KBM-7 (cell line): ENCODE data around the gene RHBG.
A peak's percentile ranks its signal among the peaks of the same experiment; 100 is the strongest.
"Not testable (repeated sequence)": the region's sequence is repeated elsewhere in the genome, so short reads cannot be mapped to it uniquely, and the experiment has no call there.

Source experiments
- DNase-seq: peaks from one replicate; pipeline ENCODE4 v3.0.0-alpha.2; 2015
- in situ Hi-C: fragments of 300-500 bp; cut with MboI; formaldehyde crosslinking; loops from 2 replicates; pipeline ENCODE4 v1.14.3; 2020; ENCODE audit warnings: low sequenced_read_pairs, low pct_unique_long_range_greater_than_20kb, mixed read lengths

RHBG gene, protein sequence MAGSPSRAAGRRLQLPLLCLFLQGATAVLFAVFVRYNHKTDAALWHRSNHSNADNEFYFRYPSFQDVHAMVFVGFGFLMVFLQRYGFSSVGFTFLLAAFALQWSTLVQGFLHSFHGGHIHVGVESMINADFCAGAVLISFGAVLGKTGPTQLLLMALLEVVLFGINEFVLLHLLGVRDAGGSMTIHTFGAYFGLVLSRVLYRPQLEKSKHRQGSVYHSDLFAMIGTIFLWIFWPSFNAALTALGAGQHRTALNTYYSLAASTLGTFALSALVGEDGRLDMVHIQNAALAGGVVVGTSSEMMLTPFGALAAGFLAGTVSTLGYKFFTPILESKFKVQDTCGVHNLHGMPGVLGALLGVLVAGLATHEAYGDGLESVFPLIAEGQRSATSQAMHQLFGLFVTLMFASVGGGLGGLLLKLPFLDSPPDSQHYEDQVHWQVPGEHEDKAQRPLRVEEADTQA

DNA sequence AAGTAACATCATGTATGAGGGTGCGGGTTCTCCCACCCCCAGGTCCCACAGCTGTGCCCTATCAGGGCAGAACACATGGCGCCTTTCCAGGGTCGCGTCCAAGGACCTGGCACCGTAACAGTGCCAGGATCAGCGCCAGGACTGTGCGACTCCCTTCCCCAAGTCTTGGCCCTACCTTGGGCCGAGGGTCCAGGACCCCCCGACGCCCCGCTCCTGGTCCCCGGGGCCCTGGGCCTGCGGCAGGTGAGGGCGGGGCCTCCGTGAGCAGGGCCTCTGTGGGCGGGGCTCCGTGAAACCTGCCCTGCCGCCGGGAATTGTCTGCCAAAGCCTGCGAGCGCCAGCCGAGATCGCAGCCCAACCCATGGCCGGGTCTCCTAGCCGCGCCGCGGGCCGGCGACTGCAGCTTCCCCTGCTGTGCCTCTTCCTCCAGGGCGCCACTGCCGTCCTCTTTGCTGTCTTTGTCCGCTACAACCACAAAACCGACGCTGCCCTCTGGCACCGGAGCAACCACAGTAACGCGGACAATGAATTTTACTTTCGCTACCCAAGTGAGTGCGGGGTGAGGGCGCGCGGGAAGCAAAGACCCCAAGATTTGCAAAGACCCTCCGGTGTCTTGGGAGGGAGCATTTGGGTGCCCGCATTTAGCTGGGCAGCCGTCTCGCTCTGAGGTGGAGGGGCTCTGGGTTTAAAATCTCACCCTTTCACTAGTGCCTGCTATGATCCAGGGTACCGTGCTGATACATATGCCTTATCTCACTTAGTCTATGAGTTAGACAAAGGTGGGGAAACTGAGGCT is at the start of gene RHBG:
TSS of gene RHBG (plus strand) at position 323 of the 796 bp plus-strand sequence. CDS start at position 362, 39 bp downstream.
- in situ Hi-C loops = no loop called here
- no peak for DNase-seq

DNA sequence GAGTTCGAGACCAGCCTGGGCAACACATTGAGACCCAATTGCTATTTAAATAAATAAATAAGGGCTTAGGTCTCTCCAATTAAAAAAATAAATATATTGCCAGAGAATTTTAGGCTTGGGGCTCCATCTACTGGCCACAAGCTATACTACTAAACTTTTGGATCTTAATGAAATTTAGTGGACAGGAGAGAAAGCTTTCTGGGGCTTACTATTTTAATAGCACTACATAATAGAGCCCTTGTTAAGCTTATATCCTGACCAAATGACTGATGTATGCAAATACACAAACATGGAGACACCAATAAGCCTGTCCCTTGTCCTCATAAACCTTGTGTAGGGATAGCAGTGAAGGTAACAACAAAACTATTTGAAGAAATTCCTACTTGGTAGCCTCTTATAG is 49.3 kb upstream of the RHBG start:
- in situ Hi-C loops = no loop called here
- DNase-seq = peak; percentile 53

DNA sequence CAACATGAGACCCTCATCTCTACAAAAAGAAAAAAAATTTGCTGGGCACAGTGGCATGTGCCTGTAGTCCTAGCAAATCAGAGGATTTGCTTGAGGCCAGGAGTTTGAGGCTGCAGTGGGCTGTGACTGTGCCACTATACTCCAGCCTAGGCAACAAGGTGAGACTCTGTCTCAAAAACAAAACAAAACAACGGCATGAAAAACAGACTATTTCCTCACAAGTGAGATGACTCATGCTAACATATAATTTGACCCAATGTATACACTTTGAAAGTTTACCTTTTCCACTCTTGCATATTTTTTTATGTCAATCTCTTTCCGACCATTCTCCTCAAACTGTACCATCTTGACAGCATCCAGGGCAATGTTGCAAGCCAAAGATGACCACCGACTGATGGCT is 48.5 kb upstream of the RHBG start:
- no peak for DNase-seq
- in situ Hi-C loops = no loop called here

DNA sequence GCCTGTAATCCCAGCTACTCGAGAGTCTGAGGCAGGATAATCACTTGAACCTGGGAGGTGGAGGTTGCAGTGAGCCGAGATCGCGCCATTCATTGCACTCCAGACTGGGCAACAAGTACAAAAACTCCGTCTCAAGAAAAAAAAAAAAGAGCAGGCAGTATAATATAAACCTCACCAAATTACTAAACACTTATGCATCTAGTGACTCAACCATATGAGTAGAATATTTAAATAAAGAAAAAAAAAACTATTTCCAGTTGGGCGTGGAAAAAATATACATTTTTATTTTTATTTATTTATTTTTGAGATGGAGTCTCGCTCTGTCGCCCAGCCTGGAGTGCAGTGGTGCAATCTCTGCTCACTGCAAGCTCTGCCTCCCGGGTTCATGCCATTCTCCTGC is 45.8 kb upstream of the RHBG start:
- DNase-seq, in situ Hi-C loops: not testable (repeated sequence)

DNA sequence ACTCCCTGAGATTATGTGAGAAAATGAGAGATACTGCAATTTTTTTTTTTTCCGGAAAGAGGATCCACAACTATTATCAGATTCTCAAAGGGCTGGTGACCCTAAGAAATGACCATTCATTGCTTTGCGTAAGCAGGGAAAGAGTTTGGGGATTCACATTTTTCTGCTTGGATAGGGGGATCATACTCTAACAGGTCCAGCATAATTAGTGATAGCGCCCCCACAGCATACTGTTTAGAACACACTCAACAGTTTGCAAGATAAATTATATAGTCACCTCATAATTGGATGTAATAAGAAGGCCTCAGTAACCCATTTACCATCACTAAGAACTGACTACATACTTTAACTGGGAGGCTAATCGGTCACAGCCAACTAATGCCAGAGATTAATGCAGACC is 32.8 kb upstream of the RHBG start:
- DNase-seq = peak; percentile 46
- in situ Hi-C loops = no loop called here

DNA sequence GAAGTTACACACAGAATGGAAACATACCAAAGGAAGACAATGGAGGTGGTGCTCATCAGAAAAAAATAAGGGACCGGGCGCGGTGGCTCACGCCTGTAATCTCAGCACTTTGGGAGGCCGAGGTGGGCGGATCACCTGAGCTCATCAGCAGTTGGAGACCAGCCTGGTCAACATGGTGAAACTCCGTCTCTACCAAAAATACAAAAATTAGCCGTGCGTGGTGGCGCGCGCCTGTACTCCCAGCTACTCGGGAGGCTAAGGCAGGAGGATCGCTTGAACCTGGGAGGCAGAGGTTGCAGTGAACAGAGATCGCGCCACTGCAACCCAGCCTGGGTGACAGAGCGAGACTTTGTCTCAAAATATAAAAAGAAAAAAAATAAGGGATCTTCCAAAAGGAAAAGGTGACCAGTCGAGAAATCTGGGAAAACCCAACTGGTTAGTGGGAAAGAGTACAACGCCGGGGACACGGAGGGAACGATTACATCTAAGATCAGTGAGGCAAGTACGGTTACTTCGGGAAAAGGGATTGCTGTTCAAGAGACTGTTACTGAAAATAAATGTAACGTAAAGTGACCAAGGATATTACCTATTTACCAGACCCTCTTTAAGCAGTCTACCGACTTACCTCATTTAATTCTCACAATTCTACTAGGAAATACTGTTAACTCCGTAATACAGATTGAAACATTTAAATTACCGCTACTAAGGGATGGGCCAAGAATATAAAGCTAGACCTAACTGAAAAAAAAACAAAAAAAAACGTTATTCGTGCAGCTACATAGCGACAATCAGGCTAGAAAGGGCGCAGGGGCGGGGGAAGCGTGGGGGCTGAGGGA is 31.7 kb upstream of the RHBG start:
- peak; percentile 16 for DNase-seq
- in situ Hi-C loops = no loop called here

DNA sequence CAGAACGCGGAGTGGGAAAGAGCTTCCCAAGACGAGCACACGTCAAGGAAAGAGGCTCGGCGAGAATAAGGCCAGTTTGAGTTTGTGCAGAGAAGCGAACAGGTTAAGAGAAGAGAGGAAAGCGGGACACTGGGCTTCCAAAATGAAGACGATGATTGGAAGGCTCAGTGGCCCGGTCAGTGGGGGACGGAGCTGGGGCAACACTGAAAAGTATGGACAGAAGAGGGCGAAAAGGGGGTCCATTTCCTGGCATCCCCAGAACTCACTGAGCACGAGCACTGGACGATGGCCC is 31.2 kb upstream of the RHBG start:
- in situ Hi-C loops = no loop called here
- no peak for DNase-seq

DNA sequence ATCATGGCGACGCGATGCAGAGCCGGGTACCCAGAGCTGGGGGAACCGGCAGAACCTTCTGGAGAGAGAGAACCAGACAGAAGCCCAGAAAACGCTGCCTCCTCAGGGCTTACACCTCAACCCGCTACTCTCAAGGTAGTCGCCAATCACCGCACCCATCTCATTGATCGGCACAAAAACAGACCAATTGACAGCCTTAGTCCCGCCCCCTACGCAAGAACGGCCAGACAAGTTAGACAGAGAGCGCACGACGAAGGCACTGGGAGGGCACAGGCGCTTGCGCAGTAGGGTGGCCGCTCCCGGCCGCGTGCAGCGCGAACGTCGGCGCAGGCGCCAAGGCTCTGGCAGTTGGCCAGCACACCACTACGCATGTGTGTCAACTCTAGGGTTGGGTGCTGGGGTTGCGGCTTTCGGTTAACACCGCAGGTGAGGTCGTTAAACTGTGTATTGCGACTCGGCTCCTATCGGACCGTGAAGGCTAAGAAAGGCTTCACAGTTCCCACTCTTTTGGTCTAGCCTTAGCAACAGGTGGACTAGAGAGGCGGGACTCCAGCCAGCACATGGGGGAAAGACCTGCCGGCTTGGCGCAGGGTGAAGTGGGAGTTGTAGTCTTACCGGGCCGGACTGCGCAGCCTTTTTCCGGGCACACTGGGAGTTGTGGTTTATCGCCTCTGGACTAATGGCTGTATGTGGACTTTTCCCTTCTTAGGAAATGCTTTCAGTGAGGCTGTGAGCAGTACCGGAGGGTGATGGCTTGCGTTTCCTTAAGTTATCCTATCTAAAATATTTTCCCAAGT is 30.6 kb upstream of the RHBG start, which contains the start of the genes CCT3 and TSACC:
TSS of gene CCT3 (minus strand) at position 113 of the 797 bp plus-strand sequence. CDS start at position 5, 108 bp downstream.
TSS of gene TSACC (plus strand) at position 347 of the 797 bp plus-strand sequence. CDS start 1,232 bp downstream, outside the sequence.
- peak; percentile 100 for DNase-seq
- in situ Hi-C loops = no loop called here

DNA sequence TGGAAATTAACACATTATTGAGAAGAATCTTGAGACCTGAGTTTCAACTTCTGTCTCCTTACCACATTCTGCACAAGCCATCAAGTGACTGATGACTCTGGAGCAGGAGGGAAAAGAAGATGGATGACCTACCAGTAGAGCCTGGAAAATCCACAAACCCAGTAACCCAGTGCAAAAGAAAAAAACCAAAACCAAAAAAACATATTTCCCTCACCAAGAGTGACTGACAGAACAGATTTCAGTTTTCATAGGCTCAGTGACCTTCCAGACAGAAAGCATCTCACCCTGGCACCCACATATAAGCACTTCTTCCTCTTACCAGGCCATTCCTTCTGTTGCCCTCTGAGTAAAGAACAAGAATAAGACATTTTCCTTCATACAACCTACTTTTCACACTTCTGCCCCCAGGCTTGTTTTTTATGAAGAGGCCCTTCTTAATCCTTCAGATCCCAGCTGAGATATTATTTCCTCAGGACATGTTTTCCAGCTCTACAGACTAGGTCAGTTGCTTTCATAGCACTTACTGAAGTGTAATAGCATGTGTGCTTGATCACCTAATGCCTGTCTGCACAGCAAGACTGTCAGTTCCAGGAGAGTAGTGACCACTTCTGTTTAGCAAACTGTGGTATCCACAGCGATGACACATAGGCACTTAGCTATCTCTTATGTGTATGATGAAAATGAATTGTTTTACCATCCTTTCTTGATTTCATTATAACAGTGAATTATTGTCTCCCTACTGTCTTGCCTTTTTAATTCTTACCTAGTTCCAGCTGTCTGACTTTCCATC is 26.6 kb upstream of the RHBG start:
- in situ Hi-C loops = no loop called here
- no peak for DNase-seq

DNA sequence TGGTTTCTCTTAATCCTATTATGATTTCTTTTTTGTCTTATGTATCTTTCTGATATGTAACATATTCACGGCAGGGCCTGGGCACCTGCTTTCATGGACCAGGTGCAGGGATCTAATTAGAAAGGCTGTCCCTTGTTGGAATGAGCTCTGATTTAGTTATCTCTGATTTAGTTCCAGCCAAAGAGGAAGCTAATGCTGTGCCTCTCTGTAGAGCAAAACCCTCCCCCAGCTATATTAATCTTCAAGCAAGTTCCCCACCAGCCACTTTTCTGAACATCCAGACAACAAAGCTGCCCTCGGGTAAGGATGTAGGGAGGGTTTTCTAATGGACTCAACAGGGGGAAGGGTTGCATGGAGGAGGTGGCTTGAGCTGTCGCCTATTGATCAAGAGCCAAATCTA is 24.6 kb upstream of the RHBG start:
- in situ Hi-C loops = no loop called here
- DNase-seq = peak; percentile 29

DNA sequence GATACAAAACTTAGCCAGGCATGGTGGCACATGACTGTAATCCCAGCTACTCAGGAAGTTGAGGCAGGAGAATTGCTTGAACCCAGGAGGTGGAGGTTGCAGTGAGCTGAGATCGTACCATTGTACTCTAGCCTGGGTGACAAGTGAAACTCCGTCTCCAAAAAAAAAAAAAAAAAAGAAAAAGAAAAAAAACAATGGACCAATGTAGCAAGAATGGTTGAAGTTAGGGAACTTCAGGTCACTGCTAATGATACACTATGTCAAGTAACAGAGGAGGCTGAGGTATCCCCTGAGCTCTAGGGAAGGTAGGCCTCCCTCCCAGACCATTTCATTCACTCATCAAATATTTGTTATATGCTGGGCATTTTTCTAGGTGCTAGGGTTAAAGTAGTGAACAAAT is 23.0 kb upstream of the RHBG start:
- DNase-seq, in situ Hi-C loops: not testable (repeated sequence)

DNA sequence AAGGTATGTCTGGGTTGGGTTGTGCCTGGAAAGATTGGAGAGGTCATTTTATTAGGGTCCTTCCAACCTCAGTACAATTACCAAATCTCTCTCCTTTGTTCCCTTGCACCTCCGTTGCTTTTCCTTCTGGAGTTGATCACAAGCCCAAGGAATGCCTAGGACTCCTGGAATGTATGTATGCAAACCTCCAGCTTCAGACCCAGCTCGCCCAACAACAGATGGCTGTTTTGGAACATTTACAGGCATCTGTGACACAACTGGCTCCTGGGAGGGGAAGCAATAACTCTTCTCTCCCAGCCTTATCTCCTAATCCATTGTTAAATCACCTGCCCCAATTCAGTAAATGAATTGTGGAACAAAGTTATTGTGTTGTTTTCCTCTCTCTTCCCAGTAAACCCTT is 22.4 kb upstream of the RHBG start:
- in situ Hi-C loops = no loop called here
- DNase-seq = no peak

DNA sequence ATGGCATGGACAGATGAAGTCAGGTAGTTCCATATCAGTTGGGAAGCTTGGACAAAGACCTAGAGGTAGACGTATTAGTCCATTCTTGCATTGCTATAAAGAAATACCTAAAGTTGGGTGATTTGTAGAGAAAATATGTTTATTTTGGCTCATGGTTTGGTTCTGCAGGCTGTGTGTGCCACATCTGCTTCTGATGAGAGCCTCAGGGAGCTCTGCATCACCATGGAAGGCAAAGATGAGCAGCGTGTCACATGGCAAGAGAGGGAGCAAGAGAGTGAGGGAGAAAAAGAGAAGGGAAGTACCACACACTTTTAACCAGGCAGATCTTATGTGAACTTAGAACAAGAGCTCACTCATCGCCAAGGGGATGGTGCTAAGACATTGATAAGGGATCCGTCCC is 21.7 kb upstream of the RHBG start:
- in situ Hi-C loops = no loop called here
- no peak for DNase-seq

DNA sequence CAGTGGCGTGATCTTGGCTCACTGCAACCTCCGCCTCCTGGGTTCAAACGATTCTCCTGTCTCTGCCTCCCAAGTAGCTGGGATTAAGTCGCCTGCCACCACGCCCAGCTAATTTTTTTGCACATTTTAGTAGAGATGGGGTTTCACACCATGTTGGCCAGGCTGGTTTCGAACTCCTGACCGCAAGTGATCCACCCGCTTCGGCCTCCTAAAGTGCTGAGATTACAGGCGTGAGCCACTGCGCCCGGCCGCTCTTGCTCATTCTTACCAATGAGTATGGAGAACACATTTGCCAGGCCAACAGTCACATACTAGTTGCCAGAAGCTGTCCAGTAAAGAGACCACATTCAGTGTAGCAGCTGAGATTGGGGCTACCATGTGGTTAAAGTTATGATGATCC is 16.5 kb upstream of the RHBG start:
- in situ Hi-C loops, DNase-seq: not testable (repeated sequence)

DNA sequence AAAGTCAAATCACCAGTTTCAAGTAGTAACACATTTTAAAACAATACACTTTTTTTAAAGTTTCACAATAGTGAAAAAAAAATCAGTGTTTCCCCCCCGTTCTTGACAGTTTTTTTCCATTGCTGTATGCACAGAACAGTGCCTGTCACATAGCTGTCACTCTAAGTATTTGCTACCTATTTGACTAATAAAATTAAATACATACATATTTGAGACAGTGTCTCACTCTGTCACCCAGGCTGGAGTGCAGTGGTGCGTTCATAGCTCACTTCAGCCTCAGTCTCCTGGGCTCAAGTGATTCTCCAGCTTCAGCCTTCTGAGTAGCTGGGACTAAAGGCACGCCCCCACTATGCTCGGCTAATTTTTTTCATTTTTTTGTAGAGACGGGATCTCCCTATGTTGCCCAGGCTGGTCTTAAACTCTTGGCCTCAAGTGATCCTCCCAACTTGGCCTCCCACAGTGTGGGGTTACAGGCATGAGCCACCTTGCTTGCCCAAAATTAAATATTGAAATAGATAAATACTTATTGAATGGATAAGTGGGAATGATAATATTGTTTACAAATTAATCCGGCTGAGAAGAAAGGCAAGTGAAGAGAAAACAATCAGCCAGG is 12.6 kb upstream of the RHBG start:
- no peak for DNase-seq
- in situ Hi-C loops = no loop called here

DNA sequence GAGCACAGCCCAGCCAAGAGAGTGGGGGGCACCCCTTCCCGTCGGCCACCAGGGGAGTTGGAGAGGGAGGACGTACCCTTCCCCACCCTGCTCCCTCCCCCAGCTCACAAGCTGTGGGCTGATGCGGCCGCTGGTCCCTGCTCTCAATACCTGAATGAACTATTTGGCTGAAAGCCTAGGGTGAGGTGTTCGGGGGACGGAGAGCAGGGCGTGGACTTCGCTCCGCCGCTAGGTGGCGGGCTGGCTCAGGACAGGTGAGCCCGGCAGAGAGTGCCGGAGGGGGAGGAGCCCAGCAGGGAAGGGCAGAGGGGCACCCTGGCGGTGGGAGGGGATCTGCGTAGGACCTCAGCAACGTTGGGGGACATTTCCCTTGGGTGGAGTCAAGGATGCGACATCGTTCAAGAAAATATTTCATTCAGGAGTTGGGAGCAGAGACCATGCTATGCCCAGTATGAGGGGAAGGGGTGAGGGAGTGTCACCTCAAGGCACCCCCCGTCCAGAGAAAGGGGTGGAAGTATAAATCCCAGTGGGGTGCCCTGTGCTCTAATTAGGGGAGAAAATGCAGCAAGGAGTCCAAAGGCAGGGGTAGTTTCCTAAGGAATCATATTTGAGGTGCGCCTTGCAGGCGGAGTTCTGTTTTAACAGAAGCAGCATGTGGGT is 12.0 kb upstream of the RHBG start:
- in situ Hi-C loops = no loop called here

DNA sequence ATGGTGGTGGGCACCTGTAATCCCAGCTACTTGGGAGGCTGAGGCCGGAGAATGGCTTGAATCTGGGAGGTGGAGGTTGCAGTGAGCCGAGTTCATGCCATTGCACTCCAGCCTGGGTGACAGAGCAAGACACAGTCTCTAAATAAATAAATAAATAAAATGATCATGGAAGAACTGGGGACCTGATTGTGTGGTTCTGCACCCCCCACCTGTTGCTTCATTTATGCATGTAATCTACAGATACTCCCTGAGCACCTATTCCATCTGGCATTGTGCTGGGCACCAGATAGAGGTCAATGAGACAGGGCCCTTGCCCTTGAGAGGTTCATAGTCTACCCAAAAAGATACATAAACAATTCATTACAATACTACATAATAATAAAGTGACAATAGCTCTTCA is 11.0 kb upstream of the RHBG start:
- in situ Hi-C loops = no loop called here
- DNase-seq = no peak

More for the DNA sequence above, 12.0 kb upstream of the RHBG start:
- DNase-seq = peak; percentile 37
